ENCODE measurements around the gene SCART1.
"Not testable (repeated sequence)": the region's sequence is repeated elsewhere in the genome, so short reads cannot be mapped to it uniquely, and the experiment has no call there.

The SCART1 gene

GRCh38 chr10:133475425-133475734 lies 21.6 kb downstream of the SCART1 start:
- DNase-seq = no peak

GRCh38 chr10:133475821-133476640 lies 22.3 kb downstream of the SCART1 start:
- no peak for DNase-seq

GRCh38 chr10:133476641-133476990 lies 22.9 kb downstream of the SCART1 start:
- no peak for DNase-seq

- no peak for DNase-seq
Measured at GRCh38 chr10:133481086-133481643, 27.4 kb downstream of the SCART1 start.

GRCh38 chr10:133481657-133482056 lies 27.9 kb downstream of the SCART1 start:
- no peak for DNase-seq

- DNase-seq = no peak
Measured at GRCh38 chr10:133484818-133485217, 31.1 kb downstream of the SCART1 start.

- no peak for DNase-seq
Measured at GRCh38 chr10:133487085-133487484, 33.3 kb downstream of the SCART1 start.

GRCh38 chr10:133488354-133488753 lies 34.6 kb downstream of the SCART1 start:
- no peak for DNase-seq

- no peak for DNase-seq
Measured at GRCh38 chr10:133489816-133490588, 36.3 kb downstream of the SCART1 start.

GRCh38 chr10:133493562-133493961 lies 39.8 kb downstream of the SCART1 start:
- not testable (repeated sequence) for DNase-seq

GRCh38 chr10:133497363-133497762 lies 43.6 kb downstream of the SCART1 start:
- DNase-seq = not testable (repeated sequence)

GRCh38 chr10:133499176-133499575 lies 45.4 kb downstream of the SCART1 start:
- DNase-seq = not testable (repeated sequence)

GRCh38 chr10:133500897-133501296 lies 47.2 kb downstream of the SCART1 start:
- DNase-seq = not testable (repeated sequence)

GRCh38 chr10:133509700-133510099 lies 56.0 kb downstream of the SCART1 start:
- no peak for DNase-seq

GRCh38 chr10:133511408-133511807 lies 57.7 kb downstream of the SCART1 start:
- DNase-seq = no peak

- no peak for DNase-seq
Measured at GRCh38 chr10:133511907-133512528, 58.3 kb downstream of the SCART1 start.

GRCh38 chr10:133515471-133515870 lies 61.7 kb downstream of the SCART1 start:
- DNase-seq = no peak

GRCh38 chr10:133516057-133516456 lies 62.3 kb downstream of the SCART1 start:
- DNase-seq = no peak

- peak; percentile 95 for DNase-seq
Measured at GRCh38 chr10:133518517-133518916, 64.8 kb downstream of the SCART1 start.

Data from DMS153 (cell line).